A673 (cell line): ENCODE measurements around the gene CIB2. TPM values are rescaled to one million over a fixed set of nuclear protein-coding genes. Genes with fewer than 3 reads are reported as not detected.
A peak's percentile ranks its signal among the peaks of the same experiment; 100 is the strongest.

ENCODE experiments used
- BruUV-seq: library from RNA; stranded (reverse); fragments of 400-500 nt; replicated peaks from 2 replicates; lab custom pipeline; 2021; lab: Mats Ljungman, UMichigan
- CTCF ChIA-PET: fragments of 300-600 bp; sonication (Branson Sonifier 250); formaldehyde crosslinking; loops from one replicate; lab custom pipeline; 2022; ENCODE audit warnings: antibody characterized with exemption; lab: Charles Lee
- POLR2A ChIA-PET: fragments of 300-600 bp; sonication (Branson Sonifier 250); formaldehyde crosslinking; loops from one replicate; lab custom pipeline; 2022; ENCODE audit warnings: antibody characterized with exemption; ENCODE audit not compliant: low non-redundant PET; lab: Charles Lee
- DNase-seq: peaks from one replicate; pipeline ENCODE4 v3.0.0-alpha.2; 2015; ENCODE audit warnings: low spot score
- H3K27ac ChIP-seq: fragments of 200-600 bp; sonication (generic); 2 replicates; pipeline ENCODE4 v1.5.1; 2016; ENCODE audit warnings: mixed run types, low read depth, mild to moderate bottlenecking, mixed read lengths, antibody characterized with exemption, low read length; ENCODE audit not compliant: poor library complexity, severe bottlenecking
- H3K27me3 ChIP-seq: fragments of 200-600 bp; sonication (generic); replicated peaks from 2 replicates; pipeline ENCODE4 v1.6.1; 2017; ENCODE audit warnings: mixed run types, low read depth, mild to moderate bottlenecking, mixed read lengths, antibody characterized with exemption, low read length; ENCODE audit not compliant: insufficient read depth, poor library complexity
- H3K36me3 ChIP-seq: fragments of 200-600 bp; sonication (generic); 2 replicates; pipeline ENCODE4 v1.6.1; 2016; ENCODE audit warnings: mixed run types, mild to moderate bottlenecking, mixed read lengths, antibody characterized with exemption, low read length; ENCODE audit not compliant: insufficient read depth, poor library complexity, severe bottlenecking
- H3K4me1 ChIP-seq: fragments of 200-600 bp; sonication (generic); 2 replicates; pipeline ENCODE4 v1.6.1; 2017; ENCODE audit warnings: mixed run types, mild to moderate bottlenecking, mixed read lengths, antibody characterized with exemption, low read length; ENCODE audit not compliant: insufficient read depth, poor library complexity, severe bottlenecking
- H3K4me3 ChIP-seq: fragments of 200-600 bp; sonication (generic); 2 replicates; pipeline ENCODE4 v1.5.1; 2016; ENCODE audit warnings: low read depth, mixed run types, mild to moderate bottlenecking, mixed read lengths, low read length; ENCODE audit not compliant: poor library complexity, severe bottlenecking
- H3K9me3 ChIP-seq: fragments of 200-600 bp; sonication (generic); 2 replicates; pipeline ENCODE4 v1.6.1; 2016; ENCODE audit warnings: mixed run types, low read depth, mild to moderate bottlenecking, mixed read lengths, antibody characterized with exemption, low read length; ENCODE audit not compliant: poor library complexity, severe bottlenecking
- CTCF ChIP-seq: fragments of 300-800, 200-600 bp; sonication (generic); conservative IDR thresholded peaks from 2 replicates; pipeline ENCODE4 v1.5.1; 2017; ENCODE audit warnings: low read depth, mild to moderate bottlenecking, antibody characterized with exemption, low read length, moderate library complexity, mixed read lengths
- EZH2 ChIP-seq: fragments of 200-600 bp; sonication (generic); IDR thresholded peaks from 2 replicates; pipeline ENCODE4 v1.6.1; 2017; ENCODE audit warnings: borderline replicate concordance, low read depth, mild to moderate bottlenecking, mixed read lengths, antibody characterized with exemption, low read length; ENCODE audit not compliant: poor library complexity, severe bottlenecking
- intact Hi-C: fragments of 100-400 bp; cut with micrococcal nuclease; formaldehyde crosslinking; loops from one replicate; pipeline ENCODE4 v1.10.0; 2022; ENCODE audit not compliant: unreplicated experiment
- total RNA-seq: library from RNA; stranded (reverse); gene quantifications from 2 replicates; pipeline ENCODE4 v1.2.3, GENCODE V29; 2021

Gene CIB2
- total RNA-seq, 1 experiment from 2014 or later, result 2.1 TPM

- H3K36me3 ChIP-seq, result no peaks in the 10 kb centered on the region
- no TSS peak for BruUV-seq
- no peak for TF ChIP-seq EZH2
- TF ChIP-seq CTCF, result no peak
- DNase-seq, result no peak
- ChIA-PET CTCF (interaction anchor here (0.6 to 2.5 kb wide), 6 partner anchors 30 to 150 kb away, joined by 3 to 20 read pairs (median 12); no protein-coding TSS in a partner anchor), POLR2A (no interaction called here)
- no peak overlapping the region for H3K27ac ChIP-seq
- intact Hi-C loops, result loop anchor here (2.0 kb wide), 2 partner anchors 150 to 206 kb away; no protein-coding TSS in a partner anchor
- no peak overlapping the region for H3K4me3 ChIP-seq
- no peaks in the 10 kb centered on the region for H3K4me1 ChIP-seq
- H3K27me3 ChIP-seq, result no peaks in the 10 kb centered on the region
- no peaks in the 10 kb centered on the region for H3K9me3 ChIP-seq
These were observed 22.1 kb downstream of the CIB2 start for GRCh38 chr15:78109156-78109555.

GRCh38 chr15:78108300-78109084 is 22.8 kb downstream of the CIB2 start:
- peak; percentile 96 for TF ChIP-seq CTCF
- TF ChIP-seq EZH2, result no peak
- Histone ChIP-seq H3K36me3 (no peaks in the 10 kb centered on the region), H3K4me1 (no peaks in the 10 kb centered on the region), H3K9me3 (no peaks in the 10 kb centered on the region), H3K27me3 (no peaks in the 10 kb centered on the region), H3K4me3 (no peak overlapping the region), H3K27ac (no peak overlapping the region)
- ChIA-PET CTCF (interaction anchor here (0.5 to 2.5 kb wide), 14 partner anchors 31 to 251 kb away, joined by 3 to 20 read pairs (median 3); no protein-coding TSS in a partner anchor), POLR2A (no interaction called here)
- intact Hi-C loops, result loop anchor here (1.0 to 2.0 kb wide), 4 partner anchors 108 to 206 kb away; no protein-coding TSS in a partner anchor
- DNase-seq, result peak; percentile 91
- no TSS peak for BruUV-seq

- DNase-seq, result no peak
- TF ChIP-seq CTCF (no peak), EZH2 (no peak)
- H3K4me3 ChIP-seq, result no peak overlapping the region
These were observed 23.8 kb downstream of the CIB2 start for GRCh38 chr15:78107471-78107870.

More at GRCh38 chr15:78107471-78107870, 23.8 kb downstream of the CIB2 start:
- Histone ChIP-seq H3K9me3 (no peaks in the 10 kb centered on the region), H3K27me3 (no peaks in the 10 kb centered on the region), H3K36me3 (no peaks in the 10 kb centered on the region), H3K4me1 (no peaks in the 10 kb centered on the region), H3K27ac (no peak overlapping the region)
- ChIA-PET CTCF (interaction anchor here (1.0 to 2.5 kb wide), 3 partner anchors 141 to 205 kb away, joined by 3 to 20 read pairs (median 19); no protein-coding TSS in a partner anchor), POLR2A (no interaction called here)
- BruUV-seq, result no TSS peak
- intact Hi-C loops, result no loop called here
